Fibroblast of mammary gland (primary cell): Measurements from ENCODE around the gene ACADVL.

Source experiments
- DNase-seq: peaks from one replicate; pipeline ENCODE4 v3.0.0-alpha.2; 2010; ENCODE audit warnings: low read depth
- H3K4me3 ChIP-seq: 2 replicates; pipeline ENCODE4 v1.5.1; 2011; ENCODE audit warnings: low read depth, mild to moderate bottlenecking, low read length, moderate library complexity; ENCODE audit not compliant: control insufficient read depth
- CTCF ChIP-seq: conservative IDR thresholded peaks from 2 replicates; pipeline ENCODE4 v1.5.1; 2011; ENCODE audit warnings: low read depth, low read length, inconsistent platforms; ENCODE audit not compliant: control insufficient read depth, insufficient read depth

ACADVL gene

DNA sequence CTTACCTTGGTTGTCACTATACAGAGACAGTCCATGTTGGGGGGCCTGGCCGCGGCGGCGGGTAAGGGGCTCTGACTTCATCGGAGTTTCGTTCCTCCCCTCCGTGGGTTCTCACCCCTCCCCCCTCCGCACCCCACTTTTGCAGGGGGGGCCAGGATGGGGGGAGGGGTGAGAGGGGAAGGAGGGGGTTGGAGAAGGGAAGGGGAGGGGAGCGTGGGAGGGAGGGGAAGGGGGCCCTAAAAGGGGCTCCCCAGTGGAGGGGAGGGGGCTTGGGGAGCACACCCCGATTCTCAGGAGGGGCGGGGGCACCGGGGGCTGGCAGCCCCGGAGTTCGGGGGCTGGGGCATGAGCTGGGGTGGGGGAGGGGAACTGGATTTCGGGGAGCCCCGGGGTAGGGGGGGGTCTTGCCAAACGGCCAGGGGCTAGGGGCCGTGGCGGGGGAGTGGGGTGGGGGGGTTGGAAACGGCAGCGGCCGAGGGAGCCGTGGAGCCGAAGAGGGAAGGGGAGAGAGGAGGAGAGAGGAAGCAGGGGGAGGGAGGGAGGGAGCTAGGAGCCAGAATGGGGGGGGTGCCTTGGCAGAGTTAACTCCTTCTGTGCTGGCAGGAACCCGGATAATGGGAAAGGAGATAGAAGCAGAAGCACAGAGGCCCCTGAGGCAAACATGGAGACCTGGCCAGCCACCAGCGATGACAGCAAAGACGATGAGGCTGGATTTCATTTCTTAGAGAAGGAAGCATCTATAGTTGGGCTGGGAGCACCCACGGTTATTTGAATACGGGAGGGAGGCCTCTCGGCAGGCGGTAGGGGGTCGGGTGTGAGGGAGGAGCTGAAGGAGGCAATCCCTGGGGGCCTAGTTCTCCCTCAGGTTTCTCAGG lies 2.4 kb upstream of the ACADVL start:
- peak; percentile 73 for DNase-seq
- TF ChIP-seq CTCF, result no peak
- peak overlapping the region; percentile 63 for H3K4me3 ChIP-seq

GRCh38 chr17:7218166-7218565 lies 1.6 kb upstream of the ACADVL start:
- DNase-seq, result no peak
- H3K4me3 ChIP-seq, result no peak overlapping the region

DNA sequence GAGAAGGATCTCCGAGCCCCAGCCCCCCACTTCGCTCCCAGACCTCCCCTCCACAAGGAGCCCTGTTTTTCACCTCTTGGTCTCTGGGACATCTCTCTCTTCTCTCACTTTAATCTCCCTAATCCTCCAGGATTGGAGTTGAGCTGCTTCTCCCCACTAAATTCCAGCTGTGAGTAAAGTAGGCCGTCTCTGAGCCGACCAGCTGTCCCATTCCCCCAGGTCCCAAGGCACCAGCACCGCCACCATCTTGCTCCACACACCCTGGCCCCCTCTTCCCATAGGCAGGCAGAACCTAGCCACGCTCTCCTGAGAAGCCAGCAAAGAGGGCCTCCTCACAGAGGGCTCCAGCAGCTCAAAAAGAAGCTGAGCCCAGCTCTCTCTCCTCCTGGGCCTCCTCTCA lies 980 bp upstream of the ACADVL start:
- no peak for DNase-seq
- no peak for TF ChIP-seq CTCF
- no peak overlapping the region for H3K4me3 ChIP-seq

More at GRCh38 chr17:7218166-7218565, 1.6 kb upstream of the ACADVL start:
- TF ChIP-seq CTCF, result no peak

DNA sequence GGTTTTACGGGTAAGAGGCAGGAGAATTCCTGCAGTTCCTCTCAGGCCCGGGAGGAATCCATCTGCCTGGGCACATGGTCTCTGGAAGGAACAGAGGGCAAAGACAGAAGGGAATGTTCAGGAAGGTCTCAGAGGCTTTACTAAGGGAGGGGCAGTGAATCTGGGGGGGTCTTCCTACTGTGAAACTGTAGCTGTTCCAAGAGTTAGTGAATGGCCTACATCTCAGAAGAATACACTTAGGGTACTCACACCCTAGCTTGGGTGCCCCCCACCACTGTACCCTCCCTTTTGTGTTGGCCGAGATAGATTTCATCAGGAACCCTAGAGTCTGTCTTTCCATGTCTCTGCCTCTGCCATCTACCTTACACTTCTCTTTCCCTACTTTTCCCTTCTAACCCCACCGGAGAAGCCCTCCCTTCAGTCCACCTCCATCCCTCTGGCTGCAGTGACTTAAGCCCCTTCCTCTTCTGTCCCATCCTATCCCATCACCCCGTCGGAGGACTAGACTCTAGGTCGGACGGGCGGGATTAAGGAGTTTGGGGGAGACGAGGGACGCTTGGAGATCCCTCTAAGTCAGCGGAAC lies 418 bp upstream of the ACADVL start:
- no peak for TF ChIP-seq CTCF
- no peak for DNase-seq
- H3K4me3 ChIP-seq, result peak overlapping the region; percentile 73

DNA sequence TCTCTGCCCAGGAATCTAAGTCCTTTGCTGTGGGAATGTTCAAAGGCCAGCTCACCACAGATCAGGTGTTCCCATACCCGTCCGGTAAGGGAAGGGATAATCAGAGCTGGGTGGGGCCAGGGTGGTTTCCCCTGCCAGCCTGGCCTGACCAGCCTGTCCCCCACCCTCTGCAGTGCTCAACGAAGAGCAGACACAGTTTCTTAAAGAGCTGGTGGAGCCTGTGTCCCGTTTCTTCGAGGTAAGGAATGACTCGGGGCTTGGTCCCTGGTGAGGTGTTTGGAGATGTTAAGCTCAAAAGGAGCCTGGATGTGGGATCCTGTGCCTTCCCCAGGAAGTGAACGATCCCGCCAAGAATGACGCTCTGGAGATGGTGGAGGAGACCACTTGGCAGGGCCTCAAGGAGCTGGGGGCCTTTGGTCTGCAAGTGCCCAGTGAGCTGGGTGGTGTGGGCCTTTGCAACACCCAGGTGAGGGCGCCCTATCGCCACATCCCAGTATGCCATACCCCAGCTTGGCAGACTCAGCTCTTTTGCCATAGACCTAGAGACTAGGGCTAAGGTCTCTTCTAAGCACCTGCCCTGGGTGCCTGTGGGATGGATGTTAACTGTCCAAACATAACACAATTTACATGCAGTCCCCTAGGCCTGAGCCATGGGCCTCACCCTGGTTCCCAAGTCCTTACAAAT lies 997 bp downstream of the ACADVL start:
- H3K4me3 ChIP-seq, result peak overlapping the region; percentile 73
- DNase-seq, result peak; percentile 67
- TF ChIP-seq CTCF, result peak; percentile 48

DNA sequence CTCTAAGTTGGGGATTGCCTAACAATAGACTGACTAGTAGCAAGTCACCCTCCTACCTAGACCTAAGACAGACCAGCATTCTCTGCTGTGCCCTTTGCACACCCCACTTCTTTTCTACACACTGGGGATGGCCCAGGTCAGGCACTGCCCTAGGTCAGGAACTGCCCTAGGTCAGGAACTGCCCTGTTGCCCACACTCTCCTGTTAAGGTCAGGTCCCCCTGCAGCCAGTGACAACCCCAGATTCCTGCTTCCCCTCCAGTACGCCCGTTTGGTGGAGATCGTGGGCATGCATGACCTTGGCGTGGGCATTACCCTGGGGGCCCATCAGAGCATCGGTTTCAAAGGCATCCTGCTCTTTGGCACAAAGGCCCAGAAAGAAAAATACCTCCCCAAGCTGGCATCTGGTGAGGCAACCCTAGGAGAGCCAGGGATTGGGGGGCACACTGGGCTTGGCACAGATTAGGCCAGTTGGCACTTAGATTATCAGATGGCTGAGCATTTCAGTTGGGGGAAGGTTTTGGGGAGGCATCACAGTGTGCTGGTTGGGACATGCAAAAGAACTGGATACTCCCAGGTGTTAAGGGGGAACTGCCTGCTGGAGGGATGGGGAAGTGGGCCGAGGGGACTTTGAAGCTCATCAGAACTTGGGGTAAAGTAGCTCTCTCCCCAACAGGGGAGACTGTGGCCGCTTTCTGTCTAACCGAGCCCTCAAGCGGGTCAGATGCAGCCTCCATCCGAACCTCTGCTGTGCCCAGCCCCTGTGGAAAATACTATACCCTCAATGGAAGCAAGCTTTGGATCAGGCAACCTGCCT lies 1.7 kb downstream of the ACADVL start:
- no peak for TF ChIP-seq CTCF
- peak overlapping the region; percentile 73 for H3K4me3 ChIP-seq
- no peak for DNase-seq
